Endothelial cell of umbilical vein (primary cell): ENCODE data around the gene SENP6. TPM values are rescaled to one million over a fixed set of nuclear protein-coding genes. Genes with fewer than 3 reads are reported as not detected.
"Not testable (repeated sequence)": the region's sequence is repeated elsewhere in the genome, so short reads cannot be mapped to it uniquely, and the experiment has no call there.

Source experiments
- BruUV-seq: library from RNA; stranded (reverse); fragments of 400-500 nt; replicated peaks from 2 replicates; lab custom pipeline; 2021; lab: Mats Ljungman, UMichigan
- CTCF ChIA-PET: fragments of 300-600, 350-600 bp; sonication (Branson Sonifier 250); formaldehyde crosslinking; loops from one replicate; lab custom pipeline; 2021; ENCODE audit warnings: antibody characterized with exemption, inconsistent platforms; lab: Charles Lee
- POLR2A ChIA-PET: fragments of 300-600, 350-600 bp; sonication (Branson Sonifier 250); formaldehyde crosslinking; loops from one replicate; lab custom pipeline; 2021; ENCODE audit warnings: antibody characterized with exemption, inconsistent platforms; lab: Charles Lee
- DNase-seq: peaks from one replicate; pipeline ENCODE4 v3.0.0-alpha.2; 2011; ENCODE audit warnings: low read depth, low spot score
- FAIRE-seq: peaks from 2 replicates; lab custom pipeline; 2011; peaks lifted over from hg19 to GRCh38; lab: Jason Lieb, UNC
- H2AFZ ChIP-seq: 2 replicates; pipeline ENCODE4 v1.6.0; 2012; ENCODE audit warnings: low read depth, low read length, control low read depth, inconsistent platforms
- H3K27ac ChIP-seq: 2 replicates; pipeline ENCODE4 v1.5.1; 2011; ENCODE audit warnings: low read depth, mild to moderate bottlenecking, control low read depth, low read length, moderate library complexity; ENCODE audit not compliant: insufficient read depth
- H3K27me3 ChIP-seq, 2 experiments: 2 replicates each; pipeline versions ENCODE4 v1.6.0 to v1.6.1; 2011; ENCODE audit warnings: low read length in 2 of 2, mixed read lengths in 1 of 2; ENCODE audit not compliant: control insufficient read depth in 2 of 2, insufficient read depth in 2 of 2
- H3K36me3 ChIP-seq, 2 experiments: 2 replicates in 1 of 2; 3 replicates in 1 of 2; pipeline ENCODE4 v1.5.1; 2011; ENCODE audit warnings: low read length in 2 of 2, mild to moderate bottlenecking in 1 of 2, moderate library complexity in 1 of 2; ENCODE audit not compliant: control insufficient read depth in 2 of 2, insufficient read depth in 2 of 2; ENCODE audit errors: extremely low read depth in 1 of 2
- H3K4me1 ChIP-seq: 3 replicates; pipeline ENCODE4 v1.5.1; 2011; ENCODE audit warnings: mild to moderate bottlenecking, low read length; ENCODE audit not compliant: control insufficient read depth, insufficient read depth; ENCODE audit errors: extremely low read depth
- H3K4me2 ChIP-seq: 2 replicates; pipeline ENCODE4 v1.6.1; 2011; ENCODE audit warnings: low read length, control low read depth, mixed read lengths; ENCODE audit not compliant: insufficient read depth
- H3K4me3 ChIP-seq, 3 experiments: fragments of 200-600 bp in 1 of 3; sonication (generic), shearing (Covaris generic) in 1 of 3; replicated peaks in 1 of 3; 2 replicates each; pipeline ENCODE4 v1.5.1; 2011 to 2016; ENCODE audit warnings: control low read depth in 3 of 3, low read length in 3 of 3, mild to moderate bottlenecking in 2 of 3, inconsistent platforms in 1 of 3, low read depth in 1 of 3, moderate library complexity in 1 of 3; ENCODE audit not compliant: insufficient read depth in 1 of 3
- H3K79me2 ChIP-seq: 2 replicates; pipeline ENCODE4 v1.6.0; 2012; ENCODE audit warnings: low read length, inconsistent platforms; ENCODE audit not compliant: control insufficient read depth, insufficient read depth
- H3K9ac ChIP-seq: replicated peaks from 2 replicates; pipeline ENCODE3; 2011; ENCODE audit warnings: low read length, control low read depth; ENCODE audit not compliant: insufficient read depth; ENCODE audit errors: extremely low read depth
- H3K9me1 ChIP-seq: replicated peaks from 3 replicates; pipeline ENCODE4 v1.6.0; 2011; ENCODE audit warnings: mild to moderate bottlenecking, low read length; ENCODE audit not compliant: control insufficient read depth, insufficient read depth; ENCODE audit errors: extremely low read depth
- H3K9me3 ChIP-seq: replicated peaks from 2 replicates; pipeline ENCODE4 v1.5.1; 2012; ENCODE audit warnings: low read length, inconsistent platforms; ENCODE audit not compliant: control insufficient read depth, insufficient read depth
- H4K20me1 ChIP-seq: replicated peaks from 2 replicates; pipeline ENCODE3; 2011; ENCODE audit warnings: mild to moderate bottlenecking, low read length; ENCODE audit not compliant: control insufficient read depth, insufficient read depth; ENCODE audit errors: extremely low read depth
- CTCF ChIP-seq, 2 donors: IDR thresholded peaks; 1 replicate in 1 of 2; 2 replicates in 1 of 2; pipeline ENCODE4 v1.5.1; 2011; ENCODE audit warnings: low read length in 2 of 2, mild to moderate bottlenecking in 2 of 2, moderate library complexity in 2 of 2, control low read depth in 1 of 2, inconsistent platforms in 1 of 2, low read depth in 1 of 2; ENCODE audit not compliant: insufficient read depth in 1 of 2; ENCODE audit errors: extremely low read depth in 1 of 2
- EZH2 ChIP-seq: IDR thresholded peaks from 2 replicates; pipeline ENCODE4 v1.6.1; 2012; ENCODE audit warnings: borderline replicate concordance, low read depth, mild to moderate bottlenecking, moderate library complexity, low read length, inconsistent platforms; ENCODE audit not compliant: severe bottlenecking
- FOS ChIP-seq: IDR thresholded peaks from 2 replicates; pipeline ENCODE4 v1.6.1; 2011; ENCODE audit warnings: mild to moderate bottlenecking, low read length, moderate library complexity, borderline replicate concordance; ENCODE audit not compliant: insufficient read depth
- GATA2 ChIP-seq: IDR thresholded peaks from 2 replicates; pipeline ENCODE4 v1.7.0; 2011; ENCODE audit warnings: low read depth, mild to moderate bottlenecking, moderate library complexity, mixed read lengths, low read length; ENCODE audit not compliant: insufficient read length, insufficient read depth
- JUN ChIP-seq: IDR thresholded peaks from 2 replicates; pipeline ENCODE4 v1.6.1; 2011; ENCODE audit warnings: borderline replicate concordance, low read depth; ENCODE audit not compliant: insufficient read length, insufficient read depth
- MAX ChIP-seq: IDR thresholded peaks from 2 replicates; pipeline ENCODE4 v1.6.1; 2011; ENCODE audit not compliant: insufficient read depth, insufficient read length
- MYC ChIP-seq: IDR thresholded peaks from one replicate; pipeline ENCODE4 v1.6.1; 2011; ENCODE audit warnings: mild to moderate bottlenecking, low read depth, low read length
- POLR2A ChIP-seq: IDR thresholded peaks from 2 replicates; pipeline ENCODE4 v1.6.1; 2012; ENCODE audit warnings: low read depth, mild to moderate bottlenecking, control low read depth, low read length
- POLR2AphosphoS5 ChIP-seq: IDR thresholded peaks from 2 replicates; pipeline ENCODE4 v1.6.1; 2012; ENCODE audit warnings: low read depth, mild to moderate bottlenecking, control low read depth, low read length, moderate library complexity; ENCODE audit not compliant: insufficient read depth
- dilution Hi-C: fragments of 300-500 bp; cut with MboI; formaldehyde crosslinking; loops from one replicate; pipeline ENCODE4 v1.15.0; 2019; ENCODE audit warnings: low sequenced_read_pairs; ENCODE audit not compliant: extremely low pct_ligation_motif_present
- intact Hi-C: fragments of 100-400 bp; cut with micrococcal nuclease; formaldehyde crosslinking; loops from one replicate; pipeline ENCODE4 v1.10.0; 2022
- polyA plus RNA-seq, 4 experiments: library from polyadenylated mRNA; depleted of rRNA in 3 of 4; stranded (reverse) in 3 of 4; unstranded in 1 of 4; fragments of >200 nt; gene quantifications; 2 replicates each; pipeline versions ENCODE4 v1.2.1 to v1.2.3, GENCODE V29; 2011 to 2012; ENCODE audit warnings: missing spikeins in 1 of 4
- total RNA-seq: library from RNA; stranded (reverse); gene quantifications from 2 replicates; pipeline ENCODE4 v1.2.3, GENCODE V29; 2021

Gene SENP6
- total and polyA plus RNA-seq, 2 donors (not counting 3 experiments of a cell fraction or from before 2014, with no cell fraction given): 11.5 to 99.1 TPM

GRCh38 chr6:75581231-75581630 lies 20.4 kb upstream of the SENP6 start:
- no peaks in the 10 kb centered on the region for H3K9me1 ChIP-seq
- H3K36me3 ChIP-seq: no peaks in the 10 kb centered on the region
- intact Hi-C loops (no loop called here), dilution Hi-C loops (no loop called here)
- H2AFZ ChIP-seq: no peak overlapping the region
- no peaks in the 10 kb centered on the region for H3K27me3 ChIP-seq
- no peaks in the 10 kb centered on the region for H3K4me1 ChIP-seq
- no peaks in the 10 kb centered on the region for H3K9me3 ChIP-seq
- H3K9ac ChIP-seq: no peak overlapping the region
- BruUV-seq: no TSS peak
- H3K4me2 ChIP-seq: no peak overlapping the region
- no peak overlapping the region for H3K27ac ChIP-seq
- no peaks in the 10 kb centered on the region for H3K79me2 ChIP-seq
- TF ChIP-seq MYC (no peak), POLR2AphosphoS5 (no peak), FOS (no peak), CTCF (IDR thresholded peaks at IDR 0.05; ENCODE audit: extremely low read depth in 1 of 2, insufficient read depth in 1 of 2, low read depth in 1 of 2, low read length in 2 of 2) (no peak), GATA2 (no peak), EZH2 (no peak), JUN (no peak), POLR2A (no peak), MAX (no peak)
- FAIRE-seq (no peak), DNase-seq (no peak)
- ChIA-PET POLR2A (no interaction called here), CTCF (interaction anchor here (1.1 kb wide), 1 partner anchor 10 kb away, joined by 3 read pairs; no protein-coding TSS in a partner anchor)
- no peak overlapping the region for H3K4me3 ChIP-seq
- H4K20me1 ChIP-seq: no peaks in the 10 kb centered on the region

GRCh38 chr6:75584552-75584951 lies 17.1 kb upstream of the SENP6 start:
- H3K27ac ChIP-seq, POLR2A ChIA-PET, intact Hi-C loops, DNase-seq, H3K4me3 ChIP-seq, H3K9me3 ChIP-seq, FAIRE-seq, H3K9me1 ChIP-seq, dilution Hi-C loops, H3K4me2 ChIP-seq, H3K36me3 ChIP-seq, H4K20me1 ChIP-seq, BruUV-seq, H3K9ac ChIP-seq, H3K27me3 ChIP-seq, H2AFZ ChIP-seq, H3K79me2 ChIP-seq, H3K4me1 ChIP-seq: not testable (repeated sequence)
- CTCF ChIA-PET: interaction anchor here (0.8 kb wide), 1 partner anchor 11 kb away, joined by 3 read pairs; no protein-coding TSS in a partner anchor
